Neural cell (in vitro differentiated cells): ENCODE data around the gene ARRB1. TPM values are rescaled to one million over a fixed set of nuclear protein-coding genes. Genes with fewer than 3 reads are reported as not detected.

ENCODE experiments used
- H2AFZ ChIP-seq: fragments of 200-600, 300-800 bp; sonication (generic), shearing (Covaris generic); 2 replicates; pipeline ENCODE4 v1.6.0; 2014; ENCODE audit warnings: low read depth, mild to moderate bottlenecking, antibody characterized with exemption, low read length, moderate library complexity
- H3F3A ChIP-seq: fragments of 200-600 bp; shearing (Covaris generic); 2 replicates; pipeline ENCODE4 v1.6.1; 2016; ENCODE audit warnings: mild to moderate bottlenecking, moderate library complexity, mixed read lengths, antibody characterized with exemption, low read length; ENCODE audit not compliant: insufficient read depth, poor library complexity, severe bottlenecking
- H3K27ac ChIP-seq: fragments of 200-600, 300-800 bp; sonication (generic), shearing (Covaris generic); 2 replicates; pipeline ENCODE4 v1.5.1; 2014; ENCODE audit warnings: mild to moderate bottlenecking, low read length, moderate library complexity
- H3K27me3 ChIP-seq: fragments of 300-800, 200-600 bp; sonication (generic), shearing (Covaris generic); 2 replicates; pipeline ENCODE4 v1.6.0; 2014; ENCODE audit warnings: mild to moderate bottlenecking, low read depth, low read length, moderate library complexity; ENCODE audit not compliant: insufficient read depth
- H3K36me3 ChIP-seq: fragments of 300-800, 200-600 bp; sonication (generic), shearing (Covaris generic); 2 replicates; pipeline ENCODE4 v1.5.1; 2014; ENCODE audit warnings: mild to moderate bottlenecking, antibody characterized with exemption, low read length, moderate library complexity; ENCODE audit not compliant: insufficient read depth
- H3K4me2 ChIP-seq: fragments of 300-800, 200-600 bp; sonication (generic), shearing (Covaris generic); 2 replicates; pipeline ENCODE4 v1.6.0; 2014; ENCODE audit warnings: mild to moderate bottlenecking, low read length
- H3K4me3 ChIP-seq: fragments of 300-800, 200-600 bp; sonication (generic), shearing (Covaris generic); 2 replicates; pipeline ENCODE4 v1.5.1; 2014; ENCODE audit warnings: mild to moderate bottlenecking, low read length, moderate library complexity
- H3K79me2 ChIP-seq: fragments of 200-600 bp; shearing (Covaris generic); replicated peaks from 2 replicates; pipeline ENCODE4 v1.6.0; 2014; ENCODE audit warnings: mild to moderate bottlenecking, low read length, moderate library complexity; ENCODE audit not compliant: insufficient read depth
- H3K9ac ChIP-seq: fragments of 300-800, 200-600 bp; sonication (generic), shearing (Covaris generic); 2 replicates; pipeline ENCODE4 v1.6.1; 2016; ENCODE audit warnings: mild to moderate bottlenecking, low read length, mixed read lengths
- H3K9me2 ChIP-seq: fragments of 200-600 bp; shearing (Covaris generic); 2 replicates; pipeline ENCODE4 v1.6.1; 2016; ENCODE audit warnings: mild to moderate bottlenecking, low read length, mixed read lengths; ENCODE audit not compliant: insufficient read depth
- H3K9me3 ChIP-seq: fragments of 200-600, 300-800 bp; sonication (generic), shearing (Covaris generic); 2 replicates; pipeline ENCODE4 v1.6.1; 2016; ENCODE audit warnings: mild to moderate bottlenecking, mixed run types, low read length, moderate library complexity, mixed read lengths
- H4K20me1 ChIP-seq: fragments of 200-600 bp; shearing (Covaris generic); 2 replicates; pipeline ENCODE4 v1.6.1; 2016; ENCODE audit warnings: mild to moderate bottlenecking, mixed run types; ENCODE audit not compliant: insufficient read depth
- CTCF ChIP-seq: fragments of 450-650 bp; IDR thresholded peaks from 2 replicates; pipeline ENCODE4 v1.5.1; 2014; ENCODE audit warnings: antibody characterized with exemption, mild to moderate bottlenecking, moderate library complexity; ENCODE audit not compliant: poor library complexity, severe bottlenecking
- EP300 ChIP-seq: fragments of 450-650 bp; conservative IDR thresholded peaks from 2 replicates; pipeline ENCODE4 v1.6.1; 2014; ENCODE audit warnings: antibody characterized with exemption, mild to moderate bottlenecking, moderate library complexity; ENCODE audit not compliant: poor library complexity, severe bottlenecking
- EZH2 ChIP-seq: fragments of 200-600, 300-800 bp; shearing (Covaris generic), sonication (generic); IDR thresholded peaks from 2 replicates; pipeline ENCODE4 v1.6.1; 2014; ENCODE audit warnings: antibody characterized with exemption, low read length, borderline replicate concordance, mild to moderate bottlenecking; ENCODE audit not compliant: insufficient read depth, poor library complexity, severe bottlenecking
- MXI1 ChIP-seq: fragments of 450-650 bp; conservative IDR thresholded peaks from 2 replicates; pipeline ENCODE4 v1.6.1; 2014; ENCODE audit warnings: antibody characterized with exemption, mild to moderate bottlenecking; ENCODE audit not compliant: poor library complexity, severe bottlenecking
- POLR2AphosphoS5 ChIP-seq: IDR thresholded peaks from 2 replicates; pipeline ENCODE4 v1.6.1; 2012
- RAD21 ChIP-seq: fragments of 450-650 bp; conservative IDR thresholded peaks from 2 replicates; pipeline ENCODE4 v1.6.1; 2014; ENCODE audit warnings: antibody characterized with exemption, mild to moderate bottlenecking, moderate library complexity
- REST ChIP-seq: IDR thresholded peaks from 2 replicates; pipeline ENCODE4 v1.6.1; 2012; ENCODE audit warnings: borderline replicate concordance
- SMC3 ChIP-seq: fragments of 450-650 bp; conservative IDR thresholded peaks from 2 replicates; pipeline ENCODE4 v1.6.1; 2014; ENCODE audit warnings: antibody characterized with exemption, mild to moderate bottlenecking, moderate library complexity; ENCODE audit not compliant: poor library complexity
- TAF1 ChIP-seq: IDR thresholded peaks from 2 replicates; pipeline ENCODE4 v1.6.1; 2012; ENCODE audit warnings: low read depth
- polyA plus RNA-seq: library from polyadenylated mRNA; depleted of rRNA; stranded (reverse); fragments of >200 nt; gene quantifications from 2 replicates; pipeline ENCODE4 v1.2.3, GENCODE V29; 2014

The ARRB1 gene
- polyA plus RNA-seq, 1 donor from 2014 or later = 5.7 TPM

GRCh38 chr11:75269367-75269660, 82.1 kb downstream of the ARRB1 start:
- no peaks in the 10 kb centered on the region for H3K79me2 ChIP-seq
- H3K9me3 ChIP-seq = no peaks in the 10 kb centered on the region
- H3K27me3 ChIP-seq = no peaks in the 10 kb centered on the region
- H3K9me2 ChIP-seq = no peaks in the 10 kb centered on the region
- no peaks in the 10 kb centered on the region for H3F3A ChIP-seq
- H3K4me2 ChIP-seq = no peak overlapping the region
- H4K20me1 ChIP-seq = no peaks in the 10 kb centered on the region
- H3K36me3 ChIP-seq = no peaks in the 10 kb centered on the region
- TF ChIP-seq POLR2AphosphoS5 = no peak
- no peak overlapping the region for H3K27ac ChIP-seq
- H3K4me3 ChIP-seq = no peak overlapping the region
- no peak overlapping the region for H2AFZ ChIP-seq
- no peak overlapping the region for H3K9ac ChIP-seq

- no peaks in the 10 kb centered on the region for H3K9me2 ChIP-seq
- no peaks in the 10 kb centered on the region for H3K36me3 ChIP-seq
Observed at GRCh38 chr11:75268626-75269366, 82.7 kb downstream of the ARRB1 start.

GRCh38 chr11:75267171-75267970, 84.1 kb downstream of the ARRB1 start:
- Histone ChIP-seq H3K27me3 (no peaks in the 10 kb centered on the region), H3K36me3 (no peaks in the 10 kb centered on the region), H4K20me1 (no peaks in the 10 kb centered on the region), H3F3A (no peaks in the 10 kb centered on the region), H3K79me2 (no peaks in the 10 kb centered on the region), H3K27ac (no peak overlapping the region), H3K4me3 (no peak overlapping the region), H2AFZ (no peak overlapping the region), H3K9ac (no peak overlapping the region), H3K4me2 (no peak overlapping the region), H3K9me2 (no peaks in the 10 kb centered on the region), H3K9me3 (no peaks in the 10 kb centered on the region)
- no peak for TF ChIP-seq POLR2AphosphoS5
- TF ChIP-seq TAF1 = no peak
- TF ChIP-seq SMC3 = no peak
- no peak for TF ChIP-seq CTCF
- no peak for TF ChIP-seq EP300
- no peak for TF ChIP-seq EZH2
- no peak for TF ChIP-seq MXI1
- TF ChIP-seq RAD21 = no peak

More at GRCh38 chr11:75268626-75269366, 82.7 kb downstream of the ARRB1 start:
- H3K9ac ChIP-seq = no peak overlapping the region
- H3K4me3 ChIP-seq = no peak overlapping the region
- no peaks in the 10 kb centered on the region for H4K20me1 ChIP-seq
- TF ChIP-seq SMC3 = no peak
- TF ChIP-seq REST = no peak
- TF ChIP-seq RAD21 = no peak
- TF ChIP-seq EP300 = no peak
- no peaks in the 10 kb centered on the region for H3F3A ChIP-seq
- no peak overlapping the region for H2AFZ ChIP-seq
- H3K4me2 ChIP-seq = no peak overlapping the region
- no peaks in the 10 kb centered on the region for H3K9me3 ChIP-seq
- H3K79me2 ChIP-seq = no peaks in the 10 kb centered on the region
- H3K27ac ChIP-seq = no peak overlapping the region
- H3K27me3 ChIP-seq = no peaks in the 10 kb centered on the region
